HepG2 (cell line): ENCODE results near the gene INTS1. TPM values are rescaled to one million over a fixed set of nuclear protein-coding genes. Genes with fewer than 3 reads are reported as not detected.

Experiments
- AKAP8 ChIP-seq: sonication (generic); formaldehyde crosslinking; IDR thresholded peaks from 2 replicates; pipeline ENCODE4 v1.5.1; 2020; ENCODE audit warnings: mild to moderate bottlenecking, missing genetic modification reagents
- ARNT2 ChIP-seq: sonication (generic); formaldehyde crosslinking; IDR thresholded peaks from 2 replicates; pipeline ENCODE4 v1.8.0; 2022; ENCODE audit warnings: mild to moderate bottlenecking, low read depth, missing genetic modification reagents, moderate library complexity
- GMEB1 ChIP-seq: sonication (generic); formaldehyde crosslinking; IDR thresholded peaks from 2 replicates; pipeline ENCODE4 v1.5.1; 2020; ENCODE audit warnings: missing genetic modification reagents, mild to moderate bottlenecking, borderline replicate concordance
- HDAC2 ChIP-seq: sonication (generic); formaldehyde crosslinking; IDR thresholded peaks from 2 replicates; pipeline ENCODE4 v1.4.0; 2020; ENCODE audit warnings: missing genetic modification reagents
- MEIS1 ChIP-seq: sonication (generic); formaldehyde crosslinking; IDR thresholded peaks from 2 replicates; pipeline ENCODE4 v1.9.0; 2021; ENCODE audit warnings: mild to moderate bottlenecking, missing genetic modification reagents, moderate library complexity, borderline replicate concordance
- STAG1 ChIP-seq: sonication (generic); formaldehyde crosslinking; IDR thresholded peaks from 2 replicates; pipeline ENCODE4 v1.4.0; 2020; ENCODE audit warnings: missing genetic modification reagents
- TAF1 ChIP-seq: sonication (generic); formaldehyde crosslinking; IDR thresholded peaks from 2 replicates; pipeline ENCODE4 v1.4.0; 2020; ENCODE audit warnings: missing genetic modification reagents
- TCF12 ChIP-seq, 2 experiments: fragments of 450-650 bp in 1 of 2; sonication (generic) in 1 of 2; formaldehyde crosslinking in 1 of 2; IDR thresholded peaks; 2 replicates each; pipeline versions ENCODE4 v1.6.1 to v1.8.0; 2017 to 2022; ENCODE audit warnings: antibody characterized with exemption in 1 of 2, mild to moderate bottlenecking in 1 of 2, missing genetic modification reagents in 1 of 2, moderate library complexity in 1 of 2
- ZNF10 ChIP-seq: sonication (generic); formaldehyde crosslinking; IDR thresholded peaks from 2 replicates; pipeline ENCODE4 v1.4.0; 2020; ENCODE audit warnings: mild to moderate bottlenecking, low read depth, missing genetic modification reagents, borderline replicate concordance
- ZNF142 ChIP-seq: sonication (generic); formaldehyde crosslinking; IDR thresholded peaks from 2 replicates; pipeline ENCODE4 v1.4.0; 2020; ENCODE audit warnings: missing genetic modification reagents
- ZNF430 ChIP-seq: sonication (generic); formaldehyde crosslinking; IDR thresholded peaks from 2 replicates; pipeline ENCODE4 v1.9.0; 2021; ENCODE audit warnings: mild to moderate bottlenecking, missing genetic modification reagents
- ZNF552 ChIP-seq: sonication (generic); formaldehyde crosslinking; IDR thresholded peaks from 2 replicates; pipeline ENCODE4 v1.9.0; 2022; ENCODE audit warnings: missing genetic modification reagents, mild to moderate bottlenecking, borderline replicate concordance
- ZNF619 ChIP-seq: sonication (generic); formaldehyde crosslinking; IDR thresholded peaks from 2 replicates; pipeline ENCODE4 v1.4.0; 2020; ENCODE audit warnings: mild to moderate bottlenecking, missing genetic modification reagents
- polyA plus RNA-seq, 8 experiments: library from polyadenylated mRNA; depleted of rRNA in 3 of 8; stranded (reverse) in 7 of 8; unstranded in 1 of 8; fragments of >200 nt; fragmentation: Illumina TruSeq in 4 of 8; extraction: Trizol in 4 of 8; gene quantifications; 2 replicates each; pipeline versions ENCODE4 v1.2.1 to v1.2.3, GENCODE V29; 2011 to 2016; ENCODE audit warnings: low read depth in 4 of 8, missing spikeins in 1 of 8, mixed read lengths in 1 of 8; ENCODE audit not compliant: insufficient read depth in 1 of 8
- total RNA-seq, 5 experiments: library from RNA; depleted of rRNA; stranded (reverse); fragments of >200 nt; fragmentation: Illumina TruSeq; extraction: Trizol; gene quantifications; 2 replicates each; pipeline ENCODE4 v1.2.3, GENCODE V29; 2016; ENCODE audit warnings: low read depth in 1 of 5
- TF ChIP-seq, protein P1 (sequence below): sonication (generic); formaldehyde crosslinking; conservative IDR thresholded peaks from 2 replicates; pipeline ENCODE4 v1.5.0; 2020; ENCODE audit warnings: missing genetic modification reagents
- TF ChIP-seq, protein P2 (sequence below): sonication (generic); formaldehyde crosslinking; IDR thresholded peaks from 2 replicates; pipeline ENCODE4 v1.5.0; 2020; ENCODE audit warnings: missing genetic modification reagents
- TF ChIP-seq, protein P3 (sequence below): IDR thresholded peaks from 2 replicates; pipeline ENCODE4 v1.6.1; 2016; ENCODE audit warnings: mild to moderate bottlenecking, missing biosample characterization, missing genetic modification reagents
- TF ChIP-seq, protein P4 (sequence below): IDR thresholded peaks from 2 replicates; pipeline ENCODE4 v1.6.1; 2012; ENCODE audit warnings: inconsistent platforms

Gene INTS1
- total and polyA plus RNA-seq, 2 of the 13 experiments (the other 11 are each of a cell fraction or from before 2014, with no cell fraction given): 13.7 to 29.0 TPM

DNA sequence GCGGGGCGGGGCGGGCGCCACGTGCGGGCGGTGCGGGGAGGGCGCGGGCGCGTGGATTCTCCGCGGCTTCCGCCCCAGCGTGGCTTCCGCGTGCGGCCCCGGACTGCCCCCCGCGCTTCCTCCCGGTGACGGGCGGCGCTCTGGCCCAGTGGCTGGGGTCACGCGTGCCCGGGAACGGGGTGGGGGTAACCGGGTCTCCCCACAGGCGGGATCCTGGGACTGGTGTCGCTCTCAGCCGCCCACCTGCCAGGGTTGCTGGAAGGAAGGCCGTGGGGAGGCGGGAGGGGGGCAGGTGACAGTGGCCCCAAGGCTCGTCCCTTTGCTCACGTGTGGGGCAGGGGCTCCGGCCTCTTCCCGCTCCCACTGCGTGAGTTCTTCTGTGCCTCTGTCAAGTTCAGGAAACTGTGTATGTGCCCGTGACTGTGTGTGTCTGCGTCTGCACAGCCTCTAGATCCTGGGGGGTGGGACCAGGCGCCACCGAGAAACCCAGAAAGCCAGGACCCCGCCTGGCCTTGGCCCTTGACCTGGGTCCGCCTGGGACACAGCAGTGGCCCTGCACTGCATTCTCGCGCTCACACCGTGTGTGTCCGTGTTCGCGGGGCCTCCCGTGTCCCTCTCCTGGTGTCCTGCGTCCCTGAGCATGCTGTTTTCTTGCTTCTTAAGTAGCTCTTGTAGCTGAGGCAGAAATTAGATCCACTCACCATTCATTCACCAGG lies 27.2 kb upstream of the INTS1 start (continued):
- TF ChIP-seq, protein P1, sequence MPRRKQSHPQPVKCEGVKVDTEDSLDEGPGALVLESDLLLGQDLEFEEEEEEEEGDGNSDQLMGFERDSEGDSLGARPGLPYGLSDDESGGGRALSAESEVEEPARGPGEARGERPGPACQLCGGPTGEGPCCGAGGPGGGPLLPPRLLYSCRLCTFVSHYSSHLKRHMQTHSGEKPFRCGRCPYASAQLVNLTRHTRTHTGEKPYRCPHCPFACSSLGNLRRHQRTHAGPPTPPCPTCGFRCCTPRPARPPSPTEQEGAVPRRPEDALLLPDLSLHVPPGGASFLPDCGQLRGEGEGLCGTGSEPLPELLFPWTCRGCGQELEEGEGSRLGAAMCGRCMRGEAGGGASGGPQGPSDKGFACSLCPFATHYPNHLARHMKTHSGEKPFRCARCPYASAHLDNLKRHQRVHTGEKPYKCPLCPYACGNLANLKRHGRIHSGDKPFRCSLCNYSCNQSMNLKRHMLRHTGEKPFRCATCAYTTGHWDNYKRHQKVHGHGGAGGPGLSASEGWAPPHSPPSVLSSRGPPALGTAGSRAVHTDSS (CRISPR knock-in tag): no peak
- no peak for TF ChIP-seq ZNF10 (CRISPR knock-in tag)
- TF ChIP-seq, protein P2, sequence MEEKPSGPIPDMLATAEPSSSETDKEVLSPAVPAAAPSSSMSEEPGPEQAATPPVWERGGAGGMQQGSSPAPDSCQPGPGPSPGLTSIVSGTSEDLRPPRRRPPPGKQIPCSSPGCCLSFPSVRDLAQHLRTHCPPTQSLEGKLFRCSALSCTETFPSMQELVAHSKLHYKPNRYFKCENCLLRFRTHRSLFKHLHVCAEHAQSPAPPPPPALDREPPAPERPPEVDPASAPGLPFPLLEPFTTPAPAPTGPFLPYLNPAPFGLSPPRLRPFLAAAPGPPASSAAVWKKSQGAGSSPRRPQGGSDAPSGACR (CRISPR knock-in tag): 0 out of 2 replicates have a peak, but pooled peaks have one; percentile 77
- no peak for TF ChIP-seq GMEB1
- TF ChIP-seq, protein P3, sequence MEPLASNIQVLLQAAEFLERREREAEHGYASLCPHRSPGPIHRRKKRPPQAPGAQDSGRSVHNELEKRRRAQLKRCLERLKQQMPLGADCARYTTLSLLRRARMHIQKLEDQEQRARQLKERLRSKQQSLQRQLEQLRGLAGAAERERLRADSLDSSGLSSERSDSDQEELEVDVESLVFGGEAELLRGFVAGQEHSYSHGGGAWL (CRISPR knock-in tag): peak; percentile 41; the same call in 1 of the 2 replicates
- TF ChIP-seq ZNF430: peak; percentile 45; the same call in 1 of the 2 replicates
- TF ChIP-seq ZNF142 (CRISPR knock-in tag): peak; percentile 61
- peak; percentile 58; the same call in 1 of the 2 replicates for TF ChIP-seq AKAP8 (CRISPR knock-in tag)
- no peak for TF ChIP-seq ZNF619
- no peak; the same call in 1 of the 2 replicates for TF ChIP-seq ARNT2 (CRISPR knock-in tag)
- peak; percentile 49; the same call in 1 of the 2 replicates for TF ChIP-seq HDAC2 (CRISPR knock-in tag)
- TF ChIP-seq, protein P4, sequence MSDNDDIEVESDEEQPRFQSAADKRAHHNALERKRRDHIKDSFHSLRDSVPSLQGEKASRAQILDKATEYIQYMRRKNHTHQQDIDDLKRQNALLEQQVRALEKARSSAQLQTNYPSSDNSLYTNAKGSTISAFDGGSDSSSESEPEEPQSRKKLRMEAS: peak; percentile 40; the same call in 1 of the 2 replicates
- TF ChIP-seq MEIS1: 0 out of 2 replicates have a peak, but pooled peaks have one; percentile 52
- TF ChIP-seq TCF12 (IDR thresholded peaks at IDR 0.05): no peak
- peak; percentile 23; the same call in 1 of the 2 replicates for TF ChIP-seq TCF12 (CRISPR knock-in tag; IDR thresholded peaks at IDR 0.05)
- TF ChIP-seq STAG1 (CRISPR knock-in tag): 0 out of 2 replicates have a peak, but pooled peaks have one; percentile 5
- no peak for TF ChIP-seq ZNF552 (CRISPR knock-in tag)
- TF ChIP-seq TAF1: peak; percentile 38; the same call in 1 of the 2 replicates
